Smooth muscle cell (in vitro differentiated cells): ENCODE measurements around the gene RPP30. TPM values are rescaled to one million over a fixed set of nuclear protein-coding genes. Genes with fewer than 3 reads are reported as not detected.
"Not testable (repeated sequence)": the region's sequence is repeated elsewhere in the genome, so short reads cannot be mapped to it uniquely, and the experiment has no call there.

ENCODE experiments used
- DNase-seq: peaks from one replicate; lab custom pipeline; 2025; ENCODE audit not compliant: unreplicated experiment; lab: John Stamatoyannopoulos, UW
- H2AFZ ChIP-seq: fragments of 200-600 bp; sonication (generic); 2 replicates; pipeline ENCODE4 v1.6.0; 2016; ENCODE audit warnings: antibody characterized with exemption, low read depth, mild to moderate bottlenecking
- H3F3A ChIP-seq: fragments of 200-600 bp; sonication (generic); 2 replicates; pipeline ENCODE4 v1.6.0; 2017; ENCODE audit warnings: antibody characterized with exemption, low read depth
- H3K27ac ChIP-seq: fragments of 200-600 bp; sonication (generic); 2 replicates; pipeline ENCODE4 v1.5.1; 2016; ENCODE audit warnings: low read depth, mild to moderate bottlenecking
- H3K27me3 ChIP-seq: fragments of 200-600 bp; sonication (generic); 2 replicates; pipeline ENCODE4 v1.6.1; 2016; ENCODE audit warnings: low read depth, mild to moderate bottlenecking
- H3K36me3 ChIP-seq: fragments of 200-600 bp; sonication (generic); 2 replicates; pipeline ENCODE4 v1.5.1; 2016; ENCODE audit warnings: low read depth
- H3K4me1 ChIP-seq: fragments of 200-600 bp; sonication (generic); 2 replicates; pipeline ENCODE4 v1.5.1; 2016; ENCODE audit warnings: low read depth
- H3K4me2 ChIP-seq: fragments of 200-600 bp; sonication (generic); 2 replicates; pipeline ENCODE4 v1.6.0; 2016; ENCODE audit warnings: mild to moderate bottlenecking
- H3K4me3 ChIP-seq: fragments of 200-600 bp; sonication (generic); 2 replicates; pipeline ENCODE4 v1.5.1; 2016; ENCODE audit warnings: mild to moderate bottlenecking
- H3K79me2 ChIP-seq: fragments of 200-600 bp; sonication (generic); 2 replicates; pipeline ENCODE4 v1.6.0; 2016; ENCODE audit warnings: low read depth, mild to moderate bottlenecking
- H3K9ac ChIP-seq: fragments of 200-600 bp; sonication (generic); 2 replicates; pipeline ENCODE4 v1.6.0; 2016; ENCODE audit warnings: low read depth
- H3K9me3 ChIP-seq: fragments of 200-600 bp; sonication (generic); replicated peaks from 2 replicates; pipeline ENCODE4 v1.5.1; 2016; ENCODE audit warnings: low read depth
- H4K20me1 ChIP-seq: fragments of 200-600 bp; sonication (generic); 2 replicates; pipeline ENCODE4 v1.6.0; 2016; ENCODE audit warnings: low read depth
- WGBS: methylation state at CpG from one replicate; pipeline ENCODE4 v1.1.7; 2016; ENCODE audit warnings: low lambda C conversion rate; 5-methylcytosine and 5-hydroxymethylcytosine counted together
- polyA plus RNA-seq: library from polyadenylated mRNA; unstranded; fragments of >200 nt; fragmentation: Nextera tagmentation; extraction: Ambion mirVana; gene quantifications from 2 replicates; pipeline ENCODE4 v1.2.1, GENCODE V29; 2016
- total RNA-seq: library from RNA; depleted of rRNA; stranded (reverse); fragments of >200 nt; gene quantifications from 2 replicates; pipeline ENCODE4 v1.2.3, GENCODE V29; 2014
- TF ChIP-seq, protein P1 (sequence below): fragments of 200-600 bp; sonication (generic); IDR thresholded peaks from 2 replicates; pipeline ENCODE4 v1.5.1; 2017; ENCODE audit warnings: borderline replicate concordance, mild to moderate bottlenecking, antibody characterized with exemption; ENCODE audit not compliant: insufficient read depth, poor library complexity, severe bottlenecking

RPP30 gene
- total and polyA plus RNA-seq, 2 experiments from 2014 or later = 48.2 to 73.0 TPM

DNA sequence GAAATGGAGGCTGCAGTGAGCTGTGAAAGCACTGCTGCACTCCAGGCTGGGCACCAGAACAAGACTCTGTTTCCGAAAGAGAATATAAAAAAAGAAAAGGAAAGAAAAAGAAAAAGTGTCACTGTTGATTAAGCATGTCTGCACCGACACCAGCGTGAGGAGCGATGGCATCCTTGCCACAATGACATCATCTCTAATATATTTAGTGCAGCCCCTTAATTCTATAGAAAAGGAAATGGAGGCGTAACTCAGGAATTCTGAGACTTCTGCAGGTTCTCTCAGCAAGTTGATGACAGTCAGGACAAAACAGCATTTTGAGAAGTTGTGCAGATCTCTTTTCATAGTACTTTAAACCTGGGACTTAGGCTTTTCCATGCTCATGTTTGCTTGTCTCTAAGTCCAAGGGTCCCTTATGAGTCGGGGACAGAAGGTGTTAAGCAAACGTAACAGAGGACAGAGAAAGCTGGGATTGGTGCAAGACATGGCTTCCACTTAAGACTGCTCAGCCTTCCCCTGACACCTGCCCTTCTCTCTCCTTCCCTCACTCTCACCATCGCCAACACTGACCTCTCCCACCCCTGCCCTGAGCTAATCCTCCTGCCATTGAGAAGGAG is 66.0 kb downstream of the RPP30 start:
- Histone ChIP-seq H3K79me2 (no peaks in the 10 kb centered on the region), H3K4me1 (peaks cover 15% of the 10 kb centered on the region), H4K20me1 (no peaks in the 10 kb centered on the region), H3F3A (no peaks in the 10 kb centered on the region), H3K36me3 (no peaks in the 10 kb centered on the region), H3K27me3 (no peaks in the 10 kb centered on the region), H3K4me3 (no peak overlapping the region), H3K9ac (no peak overlapping the region), H3K4me2 (peak overlapping the region; percentile 58), H2AFZ (no peak overlapping the region), H3K27ac (no peak overlapping the region), H3K9me3 (no peaks in the 10 kb centered on the region)
- WGBS = 46% methylated on average over 8 of the region's 8 CpGs
- TF ChIP-seq, protein P1, sequence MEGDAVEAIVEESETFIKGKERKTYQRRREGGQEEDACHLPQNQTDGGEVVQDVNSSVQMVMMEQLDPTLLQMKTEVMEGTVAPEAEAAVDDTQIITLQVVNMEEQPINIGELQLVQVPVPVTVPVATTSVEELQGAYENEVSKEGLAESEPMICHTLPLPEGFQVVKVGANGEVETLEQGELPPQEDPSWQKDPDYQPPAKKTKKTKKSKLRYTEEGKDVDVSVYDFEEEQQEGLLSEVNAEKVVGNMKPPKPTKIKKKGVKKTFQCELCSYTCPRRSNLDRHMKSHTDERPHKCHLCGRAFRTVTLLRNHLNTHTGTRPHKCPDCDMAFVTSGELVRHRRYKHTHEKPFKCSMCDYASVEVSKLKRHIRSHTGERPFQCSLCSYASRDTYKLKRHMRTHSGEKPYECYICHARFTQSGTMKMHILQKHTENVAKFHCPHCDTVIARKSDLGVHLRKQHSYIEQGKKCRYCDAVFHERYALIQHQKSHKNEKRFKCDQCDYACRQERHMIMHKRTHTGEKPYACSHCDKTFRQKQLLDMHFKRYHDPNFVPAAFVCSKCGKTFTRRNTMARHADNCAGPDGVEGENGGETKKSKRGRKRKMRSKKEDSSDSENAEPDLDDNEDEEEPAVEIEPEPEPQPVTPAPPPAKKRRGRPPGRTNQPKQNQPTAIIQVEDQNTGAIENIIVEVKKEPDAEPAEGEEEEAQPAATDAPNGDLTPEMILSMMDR = no peak
- DNase-seq = no peak

GRCh38 chr10:90939116-90939515 is 67.3 kb downstream of the RPP30 start:
- Histone ChIP-seq H3K9me3 (no peaks in the 10 kb centered on the region), H3K27ac (no peak overlapping the region), H3K9ac (no peak overlapping the region), H3K4me2 (no peak overlapping the region), H3K36me3 (no peaks in the 10 kb centered on the region), H4K20me1 (no peaks in the 10 kb centered on the region), H3F3A (no peaks in the 10 kb centered on the region), H3K4me3 (no peak overlapping the region), H3K27me3 (no peaks in the 10 kb centered on the region), H2AFZ (no peak overlapping the region), H3K79me2 (no peaks in the 10 kb centered on the region), H3K4me1 (peaks cover 15% of the 10 kb centered on the region)
- TF ChIP-seq, protein P1 = no peak
- 98% methylated on average over 1 of the region's 1 CpG for WGBS
- no peak for DNase-seq

DNA sequence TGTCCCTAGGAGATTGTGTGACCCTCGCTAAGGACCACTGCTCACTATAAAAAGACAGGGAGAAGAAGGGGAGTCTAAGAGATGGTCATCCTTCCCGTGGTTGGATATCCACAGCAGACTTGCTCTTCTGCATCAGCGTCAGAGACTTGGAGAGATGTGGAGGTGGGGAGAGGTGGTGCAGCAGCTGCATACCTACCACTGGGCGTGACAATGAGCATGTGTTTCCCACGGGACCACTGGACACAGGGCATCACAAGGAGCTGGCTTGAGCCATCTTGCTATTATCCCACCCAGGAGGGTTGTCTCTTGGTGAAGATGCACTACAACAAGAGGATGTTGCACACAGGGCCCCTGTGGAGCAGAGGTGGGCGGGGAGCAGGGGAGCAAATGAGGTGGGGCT is 67.9 kb downstream of the RPP30 start:
- peaks cover 15% of the 10 kb centered on the region for H3K4me1 ChIP-seq
- no peak overlapping the region for H3K27ac ChIP-seq
- no peaks in the 10 kb centered on the region for H3K9me3 ChIP-seq
- no peaks in the 10 kb centered on the region for H4K20me1 ChIP-seq
- TF ChIP-seq, protein P1 = no peak
- H3K4me2 ChIP-seq = no peak overlapping the region
- no peak overlapping the region for H2AFZ ChIP-seq
- H3F3A ChIP-seq = no peaks in the 10 kb centered on the region
- H3K27me3 ChIP-seq = no peaks in the 10 kb centered on the region
- 96% methylated on average over 6 of the region's 6 CpGs for WGBS
- no peak overlapping the region for H3K4me3 ChIP-seq
- no peak overlapping the region for H3K9ac ChIP-seq
- H3K36me3 ChIP-seq = no peaks in the 10 kb centered on the region
- DNase-seq = no peak
- no peaks in the 10 kb centered on the region for H3K79me2 ChIP-seq

DNA sequence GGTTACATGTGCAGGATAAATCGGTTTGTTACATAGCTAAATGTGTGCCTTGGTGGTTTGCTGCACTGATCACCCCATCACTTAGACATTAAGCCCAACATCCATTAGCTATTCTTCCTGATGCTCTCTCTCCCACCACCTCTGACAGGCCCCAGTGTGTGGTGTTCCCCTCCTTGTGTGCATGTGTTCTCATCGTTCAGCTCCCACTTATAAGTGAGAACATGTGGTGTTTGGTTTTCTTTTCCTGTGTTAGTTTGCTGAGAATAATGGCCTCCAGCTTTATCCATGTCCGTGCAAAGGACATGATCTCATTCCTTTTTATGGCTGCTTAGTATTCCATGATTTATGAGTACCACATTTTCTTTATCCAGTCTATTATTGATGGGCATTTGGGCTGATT is 71.2 kb downstream of the RPP30 start:
- not testable (repeated sequence) for H3K27me3 ChIP-seq, H3K27ac ChIP-seq, H3K9me3 ChIP-seq, H3K4me3 ChIP-seq, H3F3A ChIP-seq, H2AFZ ChIP-seq, H3K9ac ChIP-seq, H4K20me1 ChIP-seq, H3K79me2 ChIP-seq, H3K36me3 ChIP-seq, H3K4me2 ChIP-seq, DNase-seq, H3K4me1 ChIP-seq
- 75% methylated on average over 3 of the region's 3 CpGs for WGBS
